ENCODE results near the gene ANKRD35. TPM values are rescaled to one million over a fixed set of nuclear protein-coding genes. Genes with fewer than 3 reads are reported as not detected.

Gene ANKRD35
- total RNA-seq, 1 donor from 2014 or later: under 0.01 TPM

DNA sequence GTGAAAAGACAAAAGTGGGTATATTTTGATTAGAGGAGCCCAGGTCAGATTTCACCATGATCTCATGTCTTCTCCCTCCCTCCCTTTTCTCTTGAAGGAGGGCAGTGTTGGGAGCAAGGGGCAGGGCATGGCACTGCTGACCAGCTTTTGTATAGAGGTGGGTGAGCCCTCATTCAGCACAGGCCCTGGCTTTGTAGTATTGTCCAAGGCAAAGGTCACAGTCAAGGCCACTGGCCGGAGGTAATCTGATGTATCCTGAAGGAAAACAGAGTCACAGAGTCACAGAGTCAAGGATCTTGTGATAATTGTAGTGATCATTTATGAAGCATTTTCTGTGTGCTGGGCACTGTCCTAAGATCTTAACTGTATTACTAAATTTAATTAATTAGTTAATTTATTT, 12.3 kb upstream of the ANKRD35 start:
- DNase-seq (ENCODE audit: low read depth in 2 of 2): no peak

GRCh38 chr1:145895471-145895870, 9.8 kb upstream of the ANKRD35 start:
- no peak for DNase-seq (ENCODE audit: low read depth in 2 of 2)

GRCh38 chr1:145893306-145894055, 7.8 kb upstream of the ANKRD35 start:
- DNase-seq (ENCODE audit: low read depth in 2 of 2): no peak

GRCh38 chr1:145892486-145893087, 6.9 kb upstream of the ANKRD35 start:
- peak in 1 of 2 donors; percentile 69 for DNase-seq (ENCODE audit: low read depth in 2 of 2)

DNA sequence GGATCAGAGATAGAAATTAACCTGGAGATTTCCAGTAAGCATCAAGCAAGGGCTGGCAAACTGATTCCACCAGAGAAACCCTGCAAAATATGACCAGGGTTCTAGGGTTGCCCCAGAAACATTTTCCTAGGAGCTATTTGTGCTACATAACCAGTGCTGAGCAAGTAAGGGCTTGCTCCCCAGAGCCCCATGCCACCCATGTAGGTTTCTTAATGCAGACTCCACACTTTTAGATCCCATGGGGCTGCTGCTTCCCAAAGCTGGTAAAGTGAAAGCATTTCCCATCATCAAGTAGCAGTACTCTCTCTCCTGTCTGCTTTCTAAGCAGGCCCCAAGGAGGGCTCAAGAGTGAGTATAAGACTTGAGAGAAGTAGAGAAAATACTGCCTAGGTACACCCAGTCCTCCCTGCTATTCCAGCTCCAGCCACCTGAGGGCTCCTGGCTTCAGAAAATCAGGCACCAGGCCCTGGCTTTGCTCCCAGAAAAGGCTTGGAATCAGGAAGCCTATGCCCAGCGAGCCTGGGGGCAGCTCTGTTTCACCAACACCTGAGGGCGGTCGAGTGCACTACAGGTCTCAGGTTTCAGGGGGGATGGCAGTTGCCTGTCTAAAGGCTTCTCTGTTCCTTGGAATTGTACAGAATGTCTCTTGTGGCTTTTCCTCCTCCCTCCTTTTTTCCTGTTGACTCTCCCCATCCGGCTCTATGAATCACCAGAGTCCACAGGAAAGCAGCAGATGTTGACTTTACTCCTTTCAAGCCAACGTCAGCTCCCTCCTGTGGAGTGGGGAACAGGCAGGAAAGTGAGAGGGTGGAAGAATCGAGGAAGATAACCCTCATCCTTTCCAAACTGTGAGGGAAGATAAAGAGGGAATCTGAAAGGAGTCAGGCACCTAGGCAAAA, 6.2 kb upstream of the ANKRD35 start:
- peak; percentile 94 to 97 for DNase-seq (ENCODE audit: low read depth in 2 of 2)

DNA sequence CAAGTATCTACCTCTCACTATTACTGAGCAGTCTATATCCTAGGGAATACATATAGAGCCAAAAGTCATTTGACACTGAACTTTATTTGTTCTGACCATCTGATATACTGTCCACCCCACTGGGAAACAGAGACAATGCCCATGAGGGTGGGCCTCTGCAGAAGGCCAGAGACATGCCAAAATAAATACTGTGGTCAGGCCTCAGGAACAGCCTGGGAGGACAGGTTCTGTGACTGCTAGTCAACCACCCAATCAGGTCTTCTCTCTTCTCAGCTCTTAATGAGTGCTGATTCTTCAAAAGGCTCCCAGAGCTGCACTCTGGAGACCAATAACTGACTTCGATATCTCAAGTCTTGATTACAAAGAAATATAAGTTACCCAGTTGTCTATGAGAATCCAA, 5.5 kb upstream of the ANKRD35 start:
- DNase-seq (ENCODE audit: low read depth in 2 of 2): peak; percentile 53 to 58

GRCh38 chr1:145889722-145890121, 4.1 kb upstream of the ANKRD35 start:
- DNase-seq (ENCODE audit: low read depth in 2 of 2): no peak

GRCh38 chr1:145887631-145888030, 2.0 kb upstream of the ANKRD35 start:
- DNase-seq (ENCODE audit: low read depth in 2 of 2): no peak

DNA sequence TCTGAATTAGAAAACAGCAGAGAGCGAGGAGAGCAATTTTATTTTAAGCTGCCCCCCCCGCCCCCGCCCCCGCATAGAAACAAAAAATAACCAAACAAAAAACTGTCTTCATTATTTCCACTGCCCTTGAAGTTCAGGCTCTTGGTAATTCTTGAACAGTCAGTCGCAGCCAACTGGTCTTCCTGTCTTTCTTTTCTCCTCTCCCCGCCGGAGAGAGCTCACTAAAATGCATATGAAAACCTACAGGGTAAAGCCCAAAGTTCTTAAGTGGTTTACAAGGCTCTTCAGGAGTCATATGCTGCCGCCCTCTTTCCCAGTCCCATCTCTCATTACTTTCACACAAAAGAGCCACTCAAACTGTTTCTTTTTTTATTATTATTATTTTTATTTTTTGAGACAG, 1.1 kb upstream of the ANKRD35 start:
- DNase-seq (ENCODE audit: low read depth in 2 of 2): no peak

GRCh38 chr1:145886390-145886789, 724 bp upstream of the ANKRD35 start:
- DNase-seq (ENCODE audit: low read depth in 2 of 2): no peak

- peak in 1 of 2 donors; percentile 84 for DNase-seq (ENCODE audit: low read depth in 2 of 2)
Measured at GRCh38 chr1:145884675-145885074, 991 bp downstream of the ANKRD35 start.

- no peak for DNase-seq (ENCODE audit: low read depth in 2 of 2)
Measured at GRCh38 chr1:145879775-145880174, 5.9 kb downstream of the ANKRD35 start.

GRCh38 chr1:145878724-145879123, 6.9 kb downstream of the ANKRD35 start:
- no peak for DNase-seq (ENCODE audit: low read depth in 2 of 2)

- DNase-seq (ENCODE audit: low read depth in 2 of 2): no peak
Measured at GRCh38 chr1:145877923-145878486, 7.7 kb downstream of the ANKRD35 start.

GRCh38 chr1:145874646-145875045, 11.0 kb downstream of the ANKRD35 start:
- no peak for DNase-seq (ENCODE audit: low read depth in 2 of 2)

GRCh38 chr1:145871994-145872924, 13.4 kb downstream of the ANKRD35 start:
- no peak for DNase-seq (ENCODE audit: low read depth in 2 of 2)

GRCh38 chr1:145868232-145868631, 17.4 kb downstream of the ANKRD35 start:
- DNase-seq (ENCODE audit: low read depth in 2 of 2): peak in 1 of 2 donors; percentile 58

DNA sequence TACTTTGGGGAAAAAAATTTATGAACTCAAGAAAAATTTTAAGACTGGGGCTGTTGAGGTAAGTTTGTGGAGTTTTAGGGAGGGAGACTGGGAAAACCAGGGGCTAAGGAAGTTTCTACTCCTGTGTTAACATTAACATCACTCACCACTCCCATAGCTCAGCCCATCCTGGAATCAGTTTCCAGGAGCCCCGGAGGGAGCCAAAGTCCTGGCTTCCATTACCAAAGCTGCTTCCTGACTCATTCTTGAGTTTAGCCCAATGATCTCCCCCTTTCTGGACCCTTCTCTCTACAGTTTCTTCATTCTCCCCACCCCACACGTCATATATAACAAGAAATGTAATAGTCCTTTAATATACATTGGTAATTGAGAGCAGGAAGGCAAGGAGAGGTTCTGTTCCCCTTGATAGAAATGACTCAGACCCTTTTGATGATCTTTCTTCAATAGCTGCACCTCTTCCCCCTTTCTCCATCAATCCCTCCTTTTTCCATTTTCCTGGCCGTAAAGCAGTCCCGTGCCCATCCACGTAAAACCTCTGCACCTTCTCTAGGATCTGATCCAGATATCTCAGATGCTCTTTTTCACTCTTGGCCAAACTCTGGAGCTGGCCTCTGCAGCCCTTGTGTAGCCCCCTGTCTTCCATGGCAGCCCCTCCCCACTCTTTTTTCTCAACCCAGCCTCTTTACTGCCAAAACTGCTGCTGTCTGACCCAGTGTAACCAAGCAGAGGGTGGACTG, 22.2 kb downstream of the ANKRD35 start:
- DNase-seq (ENCODE audit: low read depth in 2 of 2): no peak

- DNase-seq (ENCODE audit: low read depth in 2 of 2): peak; percentile 89 to 91
Measured at GRCh38 chr1:145859491-145860023, 26.1 kb downstream of the ANKRD35 start.

Data from lung microvascular endothelial cell (primary cell).